ENCODE data around the gene TOGARAM1. TPM values are rescaled to one million over a fixed set of nuclear protein-coding genes. Genes with fewer than 3 reads are reported as not detected.

The TOGARAM1 gene
- total RNA-seq, 6 experiments from 2014 or later: 7.5 to 13.7 (median 9.3) TPM

GRCh38 chr14:45114327-45114726 is 152.3 kb downstream of the TOGARAM1 start:
- Mint-ChIP-seq H3K27me3 (ENCODE audit: insufficient read depth) (no peaks in the 10 kb centered on the region), H3K36me3 (ENCODE audit: low read depth) (peaks cover 24% of the 10 kb centered on the region), H3K27ac (no peak overlapping the region), H3K4me1 (ENCODE audit: low read depth) (peaks cover 17% of the 10 kb centered on the region), H3K4me3 (no peak overlapping the region), H3K9me3 (no peaks in the 10 kb centered on the region)
- no peak for TF ChIP-seq CTCF (IDR thresholded peaks at IDR 0.05)
- no peak for DNase-seq

- Mint-ChIP-seq H3K9me3 (no peaks in the 10 kb centered on the region), H3K36me3 (ENCODE audit: low read depth) (peaks cover 29% of the 10 kb centered on the region), H3K4me3 (no peak overlapping the region), H3K27ac (no peak overlapping the region), H3K4me1 (ENCODE audit: low read depth) (peaks cover 3% of the 10 kb centered on the region), H3K27me3 (ENCODE audit: insufficient read depth) (no peaks in the 10 kb centered on the region)
- no peak for TF ChIP-seq CTCF (IDR thresholded peaks at IDR 0.05)
- DNase-seq: no peak
Measured at GRCh38 chr14:45118594-45118993, 156.6 kb downstream of the TOGARAM1 start.

GRCh38 chr14:45120096-45120495 is 158.1 kb downstream of the TOGARAM1 start:
- Mint-ChIP-seq H3K27me3 (ENCODE audit: insufficient read depth) (no peaks in the 10 kb centered on the region), H3K27ac (no peak overlapping the region), H3K9me3 (no peaks in the 10 kb centered on the region), H3K36me3 (ENCODE audit: low read depth) (peaks cover 26% of the 10 kb centered on the region), H3K4me1 (ENCODE audit: low read depth) (no peaks in the 10 kb centered on the region), H3K4me3 (no peak overlapping the region)
- no peak for DNase-seq
- TF ChIP-seq CTCF (IDR thresholded peaks at IDR 0.05): no peak

GRCh38 chr14:45123271-45123670 is 161.3 kb downstream of the TOGARAM1 start:
- H3K9me3 Mint-ChIP-seq: no peaks in the 10 kb centered on the region
- H3K27ac Mint-ChIP-seq: no peak overlapping the region
- H3K36me3 Mint-ChIP-seq (ENCODE audit: low read depth): peaks cover 32% of the 10 kb centered on the region
- DNase-seq: no peak
- no peaks in the 10 kb centered on the region for H3K4me1 Mint-ChIP-seq (ENCODE audit: low read depth)
- no peaks in the 10 kb centered on the region; the same call in 1 of the 2 replicates for H3K27me3 Mint-ChIP-seq (ENCODE audit: insufficient read depth)
- no peak overlapping the region for H3K4me3 Mint-ChIP-seq
- TF ChIP-seq CTCF (IDR thresholded peaks at IDR 0.05): no peak

Other genes starting within 250 kb of the TOGARAM1 start
- gene KLHL28, start 243 bp upstream of the TOGARAM1 start, total RNA-seq (2021; fragmentation: NEBNext Ultra II Directional; extraction: Animal tissue kit (Norgen Biotek cat#: 25700)): 1 to 10 TPM; 6.6 to 9.6 (median 8.5) TPM
- gene PRPF39, start 121.9 kb downstream of the TOGARAM1 start, total RNA-seq (2021; fragmentation: NEBNext Ultra II Directional; extraction: Animal tissue kit (Norgen Biotek cat#: 25700)): 10 to 100 TPM; 18.1 to 22.8 (median 20.4) TPM
- 10 to 100 TPM; 75.6 to 89.0 (median 79.5) TPM for gene FKBP3, start 172.3 kb downstream of the TOGARAM1 start, total RNA-seq (2021; fragmentation: NEBNext Ultra II Directional; extraction: Animal tissue kit (Norgen Biotek cat#: 25700))
- gene FANCM, start 173.7 kb downstream of the TOGARAM1 start, total RNA-seq (2021; fragmentation: NEBNext Ultra II Directional; extraction: Animal tissue kit (Norgen Biotek cat#: 25700)): 1 to 10 TPM; 5.4 to 8.7 (median 6.0) TPM